GM12874 (cell line): ENCODE results near the gene IKBKE.

Experiments
- CTCF ChIP-seq: IDR thresholded peaks from 2 replicates; pipeline ENCODE4 v1.5.1; 2011; ENCODE audit warnings: low read depth, mild to moderate bottlenecking, control low read depth, low read length, moderate library complexity; ENCODE audit not compliant: insufficient read depth

The IKBKE gene

GRCh38 chr1:206484901-206485300 is 14.6 kb downstream of the IKBKE start:
- TF ChIP-seq CTCF = no peak

GRCh38 chr1:206486995-206487788 is 16.9 kb downstream of the IKBKE start:
- no peak for TF ChIP-seq CTCF

GRCh38 chr1:206487970-206488369 is 17.7 kb downstream of the IKBKE start:
- no peak for TF ChIP-seq CTCF

- no peak for TF ChIP-seq CTCF
These were observed 18.2 kb downstream of the IKBKE start for GRCh38 chr1:206488466-206488865.

GRCh38 chr1:206489980-206490770 is 19.9 kb downstream of the IKBKE start:
- peak; percentile 97 for TF ChIP-seq CTCF

- TF ChIP-seq CTCF = no peak
These were observed 20.6 kb downstream of the IKBKE start for GRCh38 chr1:206490771-206491405.

- no peak for TF ChIP-seq CTCF
These were observed 21.3 kb downstream of the IKBKE start for GRCh38 chr1:206491616-206492015.
